GM12864 (cell line): ENCODE data around the gene CD164.
A peak's percentile ranks its signal among the peaks of the same experiment; 100 is the strongest.
"Not testable (repeated sequence)": the region's sequence is repeated elsewhere in the genome, so short reads cannot be mapped to it uniquely, and the experiment has no call there.

Source experiments
- DNase-seq: peaks from one replicate; pipeline ENCODE4 v3.0.0-alpha.2; 2011; ENCODE audit warnings: low read depth
- H3K4me3 ChIP-seq: 2 replicates; pipeline ENCODE4 v1.5.1; 2011; ENCODE audit warnings: mild to moderate bottlenecking, low read depth, low read length, control low read depth
- TF ChIP-seq, protein P1 (sequence below): IDR thresholded peaks from 2 replicates; pipeline ENCODE4 v1.5.1; 2011; ENCODE audit warnings: low read depth, mild to moderate bottlenecking, moderate library complexity, low read length, control low read depth, inconsistent platforms; ENCODE audit errors: missing control alignments

The CD164 gene

DNA sequence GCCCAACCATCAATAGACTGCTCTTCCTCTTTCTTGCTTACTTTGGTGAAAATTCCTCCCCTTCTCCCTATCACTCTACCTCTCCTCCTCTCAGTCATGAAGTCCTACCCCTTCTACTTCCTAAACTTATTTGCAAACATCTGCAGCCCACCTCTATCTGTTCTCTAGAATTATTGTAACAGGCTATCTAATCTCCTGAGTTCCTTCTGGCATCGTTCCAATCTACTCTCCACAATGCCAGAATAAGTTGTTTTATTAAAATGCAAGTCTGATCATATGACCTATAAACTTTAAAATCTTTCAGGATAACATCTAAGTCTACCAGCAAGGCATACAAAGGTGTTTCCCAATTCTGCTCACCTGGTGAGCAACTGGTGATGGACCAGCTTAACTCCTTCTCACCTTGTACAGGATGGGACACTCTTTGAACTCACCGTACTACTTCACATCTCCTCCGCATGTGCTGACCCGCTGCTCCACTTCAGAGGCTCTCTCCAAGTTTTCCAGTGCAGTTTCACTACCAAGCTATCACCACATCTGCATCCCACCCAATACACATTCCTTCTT, 7.9 kb downstream of the CD164 start:
- DNase-seq = no peak
- TF ChIP-seq, protein P1, sequence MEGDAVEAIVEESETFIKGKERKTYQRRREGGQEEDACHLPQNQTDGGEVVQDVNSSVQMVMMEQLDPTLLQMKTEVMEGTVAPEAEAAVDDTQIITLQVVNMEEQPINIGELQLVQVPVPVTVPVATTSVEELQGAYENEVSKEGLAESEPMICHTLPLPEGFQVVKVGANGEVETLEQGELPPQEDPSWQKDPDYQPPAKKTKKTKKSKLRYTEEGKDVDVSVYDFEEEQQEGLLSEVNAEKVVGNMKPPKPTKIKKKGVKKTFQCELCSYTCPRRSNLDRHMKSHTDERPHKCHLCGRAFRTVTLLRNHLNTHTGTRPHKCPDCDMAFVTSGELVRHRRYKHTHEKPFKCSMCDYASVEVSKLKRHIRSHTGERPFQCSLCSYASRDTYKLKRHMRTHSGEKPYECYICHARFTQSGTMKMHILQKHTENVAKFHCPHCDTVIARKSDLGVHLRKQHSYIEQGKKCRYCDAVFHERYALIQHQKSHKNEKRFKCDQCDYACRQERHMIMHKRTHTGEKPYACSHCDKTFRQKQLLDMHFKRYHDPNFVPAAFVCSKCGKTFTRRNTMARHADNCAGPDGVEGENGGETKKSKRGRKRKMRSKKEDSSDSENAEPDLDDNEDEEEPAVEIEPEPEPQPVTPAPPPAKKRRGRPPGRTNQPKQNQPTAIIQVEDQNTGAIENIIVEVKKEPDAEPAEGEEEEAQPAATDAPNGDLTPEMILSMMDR = no peak
- H3K4me3 ChIP-seq = no peak overlapping the region

DNA sequence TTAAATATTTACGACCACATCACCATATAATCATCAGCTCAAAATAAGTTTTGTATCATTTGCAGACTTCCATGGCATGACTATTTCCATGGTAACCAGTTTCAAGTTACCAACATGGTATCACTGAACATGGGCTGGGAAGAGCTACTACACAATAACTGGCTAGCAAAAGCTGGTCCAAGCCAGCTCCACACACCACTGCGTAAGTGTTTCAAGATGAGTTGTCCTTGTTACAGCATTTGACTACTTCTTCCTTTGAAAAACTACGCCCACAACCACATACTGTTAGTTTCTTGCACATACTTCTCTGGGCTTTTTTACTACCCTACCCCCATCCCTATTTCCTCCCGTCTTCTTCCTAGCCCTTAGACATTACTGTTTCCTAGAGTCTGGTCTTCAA, 8.5 kb downstream of the CD164 start:
- DNase-seq = peak; percentile 77
- H3K4me3 ChIP-seq = no peak overlapping the region
- TF ChIP-seq, protein P1 = no peak

DNA sequence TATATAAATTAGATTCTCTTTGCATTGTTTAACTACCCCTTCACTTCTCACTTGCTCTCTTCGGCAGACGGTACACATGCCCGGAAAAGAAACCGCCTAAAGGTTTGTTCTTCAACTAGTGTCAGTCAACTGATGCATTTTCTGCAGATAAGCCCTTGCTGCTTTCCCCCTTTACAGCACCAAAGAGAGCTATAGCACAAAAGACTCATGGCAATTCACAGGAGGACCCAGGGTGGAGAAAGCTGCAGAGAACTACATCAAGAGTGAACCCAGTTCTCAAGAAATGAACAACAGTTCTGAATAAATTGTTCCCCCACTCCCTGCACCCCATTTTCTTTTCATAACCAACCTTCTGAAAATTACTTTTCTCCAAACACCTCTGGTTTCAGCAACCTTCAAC, 8.9 kb downstream of the CD164 start:
- DNase-seq = no peak
- TF ChIP-seq, protein P1 = no peak
- no peak overlapping the region for H3K4me3 ChIP-seq

DNA sequence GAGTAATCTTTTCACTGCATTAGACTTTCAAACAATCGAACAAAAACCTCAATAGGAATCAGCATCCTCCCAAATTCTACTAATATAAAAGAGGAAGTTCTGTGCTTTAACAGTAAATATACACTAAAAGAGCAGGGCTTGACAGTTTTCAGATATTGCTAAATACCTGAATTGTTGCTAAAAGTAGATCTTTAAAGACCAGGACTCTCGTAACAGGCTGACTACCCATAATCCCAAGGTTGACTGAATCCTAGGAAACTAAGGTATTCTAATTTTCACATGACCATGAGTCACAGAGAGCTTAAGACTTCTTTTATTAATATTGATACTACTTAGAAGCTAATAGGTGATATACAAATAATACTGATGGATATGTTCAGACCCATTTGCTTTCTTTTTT, 10.1 kb downstream of the CD164 start:
- H3K4me3 ChIP-seq = no peak overlapping the region
- TF ChIP-seq, protein P1 = no peak
- no peak for DNase-seq

DNA sequence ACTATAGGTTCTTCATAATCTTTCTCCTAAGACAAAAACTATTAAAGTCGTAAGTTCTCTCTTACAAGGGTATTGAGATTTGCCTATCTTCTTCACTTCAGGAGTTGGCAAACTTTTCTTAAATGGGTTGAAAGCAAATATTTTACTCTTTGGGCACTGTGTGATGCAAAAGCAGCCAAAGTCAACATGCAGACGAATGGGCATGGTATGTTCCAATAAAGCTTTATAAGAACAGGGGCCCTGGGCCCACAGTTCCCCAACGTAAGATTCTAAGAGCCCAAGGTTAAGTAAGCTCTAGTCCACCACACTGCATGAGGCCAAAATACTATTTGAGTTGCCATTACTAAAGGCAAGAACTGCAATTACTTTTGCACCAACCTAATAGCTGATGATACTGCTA, 11.5 kb downstream of the CD164 start:
- H3K4me3 ChIP-seq = no peak overlapping the region
- TF ChIP-seq, protein P1 = no peak
- no peak for DNase-seq

DNA sequence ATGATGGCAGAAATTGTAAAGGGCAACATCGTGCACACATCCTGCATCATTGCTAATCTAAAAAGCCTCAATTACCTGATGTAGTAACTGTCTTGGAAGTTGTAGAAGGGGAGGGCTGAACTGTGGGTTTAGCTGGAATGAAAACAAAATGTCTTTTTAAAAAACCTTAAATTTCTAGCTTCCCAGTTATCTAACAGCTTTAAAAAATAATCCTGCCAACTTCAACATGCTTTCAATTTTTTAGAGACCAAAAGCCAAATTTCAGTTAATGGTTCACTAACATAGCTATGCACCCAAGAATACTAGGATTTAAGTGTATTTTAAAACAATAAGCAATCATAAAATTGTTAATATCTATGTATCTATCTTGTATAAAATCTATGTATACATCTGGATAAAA, 11.9 kb downstream of the CD164 start:
- no peak overlapping the region for H3K4me3 ChIP-seq
- DNase-seq = no peak
- TF ChIP-seq, protein P1 = no peak

DNA sequence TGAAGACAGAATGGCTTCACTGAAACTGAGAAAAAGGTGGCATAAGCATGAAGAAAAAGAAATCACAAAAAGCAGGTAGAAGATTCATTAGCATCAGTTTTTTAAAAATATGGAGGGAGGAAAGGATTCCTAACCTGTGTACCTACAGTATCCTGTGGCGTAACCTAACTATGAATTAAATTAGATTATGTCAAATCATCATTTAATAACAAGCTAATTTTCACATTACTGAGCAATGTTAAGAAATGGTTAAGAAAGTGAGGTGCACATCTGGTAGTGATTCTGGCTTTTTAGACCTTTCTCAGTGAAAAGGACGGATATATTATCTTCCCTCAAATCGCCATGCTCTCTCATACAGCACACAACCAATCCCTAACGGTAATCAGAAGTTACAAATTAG, 12.5 kb downstream of the CD164 start:
- TF ChIP-seq, protein P1 = no peak
- DNase-seq = no peak
- no peak overlapping the region for H3K4me3 ChIP-seq

DNA sequence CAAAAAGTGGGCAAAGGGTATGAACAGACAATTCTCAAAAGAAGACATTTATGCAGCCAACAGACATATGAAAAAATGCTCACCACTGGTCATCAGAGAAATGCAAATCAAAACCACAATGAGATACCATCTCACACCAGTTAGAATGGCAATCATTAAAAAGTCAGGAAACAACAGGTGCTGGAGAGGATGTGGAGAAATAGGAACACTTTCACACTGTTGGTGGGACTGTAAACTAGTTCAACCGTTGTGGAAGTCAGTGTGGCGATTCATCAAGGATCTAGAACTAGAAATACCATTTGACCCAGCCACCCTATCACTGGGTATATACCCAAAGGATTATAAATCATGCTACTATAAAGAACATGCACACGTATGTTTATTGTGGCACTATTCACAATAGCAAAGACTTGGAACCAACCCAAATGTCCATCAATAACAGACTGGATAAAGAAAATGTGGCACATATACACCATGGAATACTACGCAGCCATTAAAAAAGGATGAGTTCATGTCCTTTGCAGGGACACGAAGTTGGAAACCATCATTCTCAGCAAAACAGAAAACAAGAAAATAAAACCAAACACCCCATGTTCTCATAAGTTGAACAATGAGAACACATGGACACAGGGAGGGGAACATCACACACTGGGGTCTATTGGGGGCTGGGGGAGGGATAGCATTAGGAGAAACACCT, 17.7 kb downstream of the CD164 start:
- not testable (repeated sequence) for DNase-seq, H3K4me3 ChIP-seq
